ENCODE data around the gene PLCH2.

The PLCH2 gene

DNA sequence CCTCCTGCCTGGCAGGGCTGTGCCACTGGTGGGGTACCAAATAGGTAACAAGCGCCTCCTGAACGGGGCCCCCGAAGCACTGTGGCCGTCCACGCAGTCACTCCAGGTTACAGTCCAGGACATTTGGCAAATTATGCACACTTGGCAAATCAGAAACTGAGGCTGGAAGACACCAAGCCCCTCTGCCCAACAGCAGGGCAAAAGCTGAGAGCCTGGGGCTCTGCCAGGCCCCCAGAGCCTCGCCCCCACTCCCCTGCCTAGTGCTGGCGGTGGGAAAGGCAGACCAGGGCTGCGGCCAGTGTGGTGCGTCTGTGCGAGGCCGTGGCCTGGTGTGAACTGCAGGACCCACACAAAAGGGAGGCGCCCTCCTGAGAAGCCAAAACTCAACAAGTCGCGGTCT is 40.9 kb downstream of the PLCH2 start:
- Histone ChIP-seq H3K27ac (ENCODE audit: low read depth, low read length) (no peak overlapping the region), H3K4me1 (ENCODE audit: control insufficient read depth, low read length) (no peaks in the 10 kb centered on the region), H3K36me3 (ENCODE audit: control insufficient read depth, low read length) (peaks cover 78% of the 10 kb centered on the region), H3K4me2 (ENCODE audit: low read length) (no peak overlapping the region), H3K27me3 (ENCODE audit: control insufficient read depth, low read length) (no peaks in the 10 kb centered on the region), H3K79me2 (ENCODE audit: control insufficient read depth, low read length) (peaks cover 7% of the 10 kb centered on the region), H3K9me2 (replicated peaks; ENCODE audit: control insufficient read depth, low read length) (no peaks in the 10 kb centered on the region), H4K20me1 (ENCODE audit: control insufficient read depth, insufficient read depth, low read depth, low read length) (no peaks in the 10 kb centered on the region), H3K9me3 (ENCODE audit: control insufficient read depth, insufficient read depth, low read length) (no peaks in the 10 kb centered on the region), H3F3A (ENCODE audit: control insufficient read depth, insufficient read depth) (no peaks in the 10 kb centered on the region), H3K4me3 (ENCODE audit: low read length) (no peak overlapping the region)
- no peak for TF ChIP-seq EZH2phosphoT487 (IDR thresholded peaks at IDR 0.05; ENCODE audit: borderline replicate concordance, low read length)
- TF ChIP-seq, protein P1, sequence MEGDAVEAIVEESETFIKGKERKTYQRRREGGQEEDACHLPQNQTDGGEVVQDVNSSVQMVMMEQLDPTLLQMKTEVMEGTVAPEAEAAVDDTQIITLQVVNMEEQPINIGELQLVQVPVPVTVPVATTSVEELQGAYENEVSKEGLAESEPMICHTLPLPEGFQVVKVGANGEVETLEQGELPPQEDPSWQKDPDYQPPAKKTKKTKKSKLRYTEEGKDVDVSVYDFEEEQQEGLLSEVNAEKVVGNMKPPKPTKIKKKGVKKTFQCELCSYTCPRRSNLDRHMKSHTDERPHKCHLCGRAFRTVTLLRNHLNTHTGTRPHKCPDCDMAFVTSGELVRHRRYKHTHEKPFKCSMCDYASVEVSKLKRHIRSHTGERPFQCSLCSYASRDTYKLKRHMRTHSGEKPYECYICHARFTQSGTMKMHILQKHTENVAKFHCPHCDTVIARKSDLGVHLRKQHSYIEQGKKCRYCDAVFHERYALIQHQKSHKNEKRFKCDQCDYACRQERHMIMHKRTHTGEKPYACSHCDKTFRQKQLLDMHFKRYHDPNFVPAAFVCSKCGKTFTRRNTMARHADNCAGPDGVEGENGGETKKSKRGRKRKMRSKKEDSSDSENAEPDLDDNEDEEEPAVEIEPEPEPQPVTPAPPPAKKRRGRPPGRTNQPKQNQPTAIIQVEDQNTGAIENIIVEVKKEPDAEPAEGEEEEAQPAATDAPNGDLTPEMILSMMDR (IDR thresholded peaks at IDR 0.05; ENCODE audit: low read depth, low read length, poor library complexity, severe bottlenecking), result no peak

DNA sequence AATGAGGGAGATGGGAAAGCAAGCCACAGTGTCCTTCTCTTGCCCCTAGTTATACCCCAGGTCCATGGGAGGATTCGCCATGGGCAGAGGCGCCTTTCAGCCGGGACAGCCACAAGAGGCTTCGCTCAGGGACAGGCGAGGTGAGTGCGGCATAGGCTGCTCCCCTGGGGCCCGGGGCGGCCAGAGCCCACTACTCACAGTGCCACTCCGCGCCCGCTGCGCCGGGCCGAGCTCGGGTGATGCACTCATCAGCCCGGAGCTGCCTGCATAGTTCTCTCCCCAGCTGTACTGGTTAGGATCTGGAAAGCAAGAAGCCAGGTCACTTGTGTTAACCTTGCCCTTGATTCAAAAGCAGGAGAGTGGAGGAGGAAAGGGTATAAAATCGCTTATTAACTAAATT is 41.9 kb downstream of the PLCH2 start:
- no peaks in the 10 kb centered on the region for H3K27me3 ChIP-seq (ENCODE audit: control insufficient read depth, low read length)
- TF ChIP-seq, protein P1 (IDR thresholded peaks at IDR 0.05; ENCODE audit: low read depth, low read length, poor library complexity, severe bottlenecking), result no peak
- no peak for TF ChIP-seq EZH2phosphoT487 (IDR thresholded peaks at IDR 0.05; ENCODE audit: borderline replicate concordance, low read length)
- no peaks in the 10 kb centered on the region for H3K4me1 ChIP-seq (ENCODE audit: control insufficient read depth, low read length)
- H3K4me3 ChIP-seq (ENCODE audit: low read length), result no peak overlapping the region
- no peak overlapping the region for H3K27ac ChIP-seq (ENCODE audit: low read depth, low read length)
- peaks cover 18% of the 10 kb centered on the region for H3K79me2 ChIP-seq (ENCODE audit: control insufficient read depth, low read length)
- H3F3A ChIP-seq (ENCODE audit: control insufficient read depth, insufficient read depth), result no peaks in the 10 kb centered on the region
- no peaks in the 10 kb centered on the region for H3K9me2 ChIP-seq (replicated peaks; ENCODE audit: control insufficient read depth, low read length)
- 0 out of 2 replicates have a peak, but pooled peaks cover 4% of the 10 kb centered on the region for H4K20me1 ChIP-seq (ENCODE audit: control insufficient read depth, insufficient read depth, low read depth, low read length)
- H3K9me3 ChIP-seq (ENCODE audit: control insufficient read depth, insufficient read depth, low read length), result no peaks in the 10 kb centered on the region
- H3K36me3 ChIP-seq (ENCODE audit: control insufficient read depth, low read length), result peaks cover 81% of the 10 kb centered on the region
- H3K4me2 ChIP-seq (ENCODE audit: low read length), result no peak overlapping the region

DNA sequence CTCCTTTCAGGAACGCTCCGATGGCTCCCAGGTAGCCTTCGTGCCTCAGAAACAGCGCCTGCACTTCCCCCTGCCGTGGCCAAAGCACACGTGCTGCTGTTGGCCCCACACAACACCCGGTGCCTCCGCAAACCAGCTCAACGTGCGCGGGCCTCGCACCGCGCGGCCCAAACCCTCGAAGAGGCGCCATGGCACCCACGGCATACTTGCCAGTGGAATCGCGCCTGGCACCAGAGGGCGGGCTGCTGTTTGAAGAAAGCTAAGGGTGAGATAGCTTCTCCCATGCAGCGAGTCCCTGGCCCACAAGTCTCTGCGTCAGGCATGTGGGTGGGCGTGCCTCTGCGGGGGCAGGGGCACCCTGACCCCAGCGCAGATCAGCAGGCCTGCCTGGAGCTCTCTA is 42.4 kb downstream of the PLCH2 start:
- no peaks in the 10 kb centered on the region for H3K27me3 ChIP-seq (ENCODE audit: control insufficient read depth, low read length)
- no peaks in the 10 kb centered on the region for H3K9me3 ChIP-seq (ENCODE audit: control insufficient read depth, insufficient read depth, low read length)
- H3K9me2 ChIP-seq (replicated peaks; ENCODE audit: control insufficient read depth, low read length), result no peaks in the 10 kb centered on the region
- peaks cover 80% of the 10 kb centered on the region for H3K36me3 ChIP-seq (ENCODE audit: control insufficient read depth, low read length)
- no peaks in the 10 kb centered on the region for H3K4me1 ChIP-seq (ENCODE audit: control insufficient read depth, low read length)
- no peaks in the 10 kb centered on the region for H3F3A ChIP-seq (ENCODE audit: control insufficient read depth, insufficient read depth)
- TF ChIP-seq EZH2phosphoT487 (IDR thresholded peaks at IDR 0.05; ENCODE audit: borderline replicate concordance, low read length), result no peak
- TF ChIP-seq, protein P1 (IDR thresholded peaks at IDR 0.05; ENCODE audit: low read depth, low read length, poor library complexity, severe bottlenecking), result no peak
- peaks cover 5% of the 10 kb centered on the region; the same call in 1 of the 2 replicates for H4K20me1 ChIP-seq (ENCODE audit: control insufficient read depth, insufficient read depth, low read depth, low read length)
- H3K4me2 ChIP-seq (ENCODE audit: low read length), result no peak overlapping the region
- H3K79me2 ChIP-seq (ENCODE audit: control insufficient read depth, low read length), result peaks cover 23% of the 10 kb centered on the region
- H3K4me3 ChIP-seq (ENCODE audit: low read length), result no peak overlapping the region
- no peak overlapping the region for H3K27ac ChIP-seq (ENCODE audit: low read depth, low read length)

All from DOHH2 (cell line).